Activated naive CD4-positive, alpha-beta T cell (primary cell): ENCODE data around the gene SREK1IP1.
A peak's percentile ranks its signal among the peaks of the same experiment; 100 is the strongest.

Source experiments
- DNase-seq, 4 experiments: peaks; one replicate each; lab custom pipeline; 2025; lab: John Stamatoyannopoulos, UW

SREK1IP1 gene

DNA sequence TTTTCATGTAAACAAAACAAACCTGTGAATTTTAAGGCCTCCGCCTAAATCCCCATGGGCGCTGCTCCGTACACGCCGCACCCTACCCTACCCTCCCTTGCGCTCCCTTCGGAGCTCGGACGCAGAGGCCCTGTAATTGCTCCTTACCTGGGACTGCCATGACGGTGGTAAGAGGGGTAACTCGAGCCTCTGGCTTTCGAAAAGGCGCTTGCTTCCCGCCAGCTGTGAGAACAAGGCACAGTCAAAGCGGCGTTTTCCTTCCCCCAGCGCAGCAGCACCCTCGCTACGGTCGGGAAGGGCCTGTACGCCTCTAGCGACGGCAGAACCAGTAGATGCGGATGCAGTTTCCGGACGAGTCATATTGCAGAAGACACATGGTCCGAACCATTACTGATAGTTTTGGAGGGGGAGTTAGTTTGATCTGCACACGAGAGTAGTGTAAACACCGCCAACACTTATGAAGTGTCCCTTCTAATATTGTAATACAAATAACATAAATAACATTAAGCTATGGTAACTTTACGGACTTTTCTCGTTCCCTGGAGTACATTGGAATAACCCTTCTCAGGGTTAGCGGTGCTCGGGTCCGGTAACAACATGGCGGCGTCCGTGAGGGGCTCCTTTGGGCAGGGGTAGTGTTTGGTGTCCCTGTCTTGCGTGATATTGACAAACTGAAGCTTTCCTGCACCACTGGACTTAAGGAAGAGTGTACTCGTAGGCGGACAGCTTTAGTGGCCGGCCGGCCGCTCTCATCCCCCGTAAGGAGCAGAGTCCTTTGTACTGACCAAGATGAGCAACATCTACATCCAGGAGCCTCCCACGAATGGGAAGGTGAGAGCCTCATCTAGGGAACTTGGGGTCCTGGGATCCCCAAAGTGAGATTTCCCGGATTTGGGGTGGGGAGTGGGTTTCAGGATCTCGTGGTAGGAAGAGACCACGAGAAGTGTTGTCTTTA is at the start of gene SREK1IP1, which contains the start of gene CWC27:
Gene SREK1IP1, minus strand, starts transcription at position 334 of the 955 bp plus-strand sequence. Its CDS starts 174 bp downstream, at position 160.
Gene CWC27, plus strand, starts transcription at position 573 of the 955 bp plus-strand sequence. Its CDS starts 217 bp downstream, at position 790.
- peak; percentile 54 to 64 (median 61) for DNase-seq

DNA sequence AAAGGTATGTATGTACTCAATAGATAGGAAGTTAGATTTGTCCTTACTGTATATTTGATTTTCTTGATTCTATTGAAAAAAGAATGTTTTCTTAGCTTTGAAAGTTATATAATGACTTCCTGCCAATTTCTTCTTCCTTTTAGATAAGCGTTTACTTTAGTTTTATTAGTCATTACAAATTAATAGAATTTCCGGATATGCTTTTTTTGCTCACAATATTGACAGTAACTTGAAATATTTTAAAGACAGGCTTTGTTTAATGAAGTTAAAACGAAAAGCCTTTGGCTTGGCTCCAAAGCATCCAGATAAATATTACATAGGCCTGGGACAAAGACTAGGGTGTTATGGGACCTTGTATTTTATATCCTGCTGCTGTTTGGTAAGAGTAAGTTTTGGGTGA is 49.8 kb upstream of the SREK1IP1 start:
- no peak for DNase-seq

DNA sequence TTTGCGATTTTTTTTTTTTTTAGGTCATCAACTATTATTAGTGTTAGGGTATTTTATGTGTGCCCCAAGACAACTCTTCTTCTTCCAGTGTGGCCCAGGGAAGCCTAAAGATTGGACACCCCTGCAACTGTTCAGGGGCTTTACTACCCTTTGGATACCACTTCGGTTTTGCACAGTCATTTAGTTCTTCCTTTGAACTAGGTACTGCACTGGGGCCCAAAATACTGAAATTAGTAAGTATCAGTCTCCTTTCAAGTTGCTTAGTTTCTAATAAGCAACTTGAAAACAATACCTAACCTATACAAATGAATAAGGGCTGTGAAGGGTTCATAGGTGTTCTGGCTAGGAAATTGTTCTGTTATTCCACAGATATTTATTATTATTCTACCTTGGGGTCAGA is 45.6 kb upstream of the SREK1IP1 start:
- no peak for DNase-seq

DNA sequence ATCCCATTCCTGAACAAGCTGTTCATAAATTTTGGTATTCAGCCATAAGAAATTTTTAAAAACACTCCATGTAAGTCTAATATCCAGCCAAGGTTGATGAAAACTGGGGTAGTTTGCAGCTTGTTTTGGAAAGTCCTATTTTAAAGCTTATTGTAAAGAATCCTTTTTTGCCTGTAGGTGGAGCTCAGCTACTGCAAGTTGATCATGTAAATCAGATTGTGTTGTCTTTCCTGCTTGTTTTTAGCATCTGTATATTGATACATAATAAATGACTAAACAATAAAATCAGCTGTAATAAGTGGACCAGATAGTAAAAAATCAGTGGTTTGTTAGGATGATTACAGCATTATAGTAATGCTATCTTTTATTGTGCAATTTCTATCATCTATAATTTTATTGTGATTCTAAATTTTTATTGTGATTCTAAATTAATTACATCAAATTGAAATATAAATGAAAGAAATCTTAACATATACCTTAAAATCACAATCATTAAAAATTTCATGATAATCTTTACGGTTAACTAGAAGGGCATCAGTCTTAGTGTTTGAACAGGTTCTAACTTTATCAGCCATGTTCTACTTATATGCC is 42.7 kb upstream of the SREK1IP1 start:
- no peak for DNase-seq

DNA sequence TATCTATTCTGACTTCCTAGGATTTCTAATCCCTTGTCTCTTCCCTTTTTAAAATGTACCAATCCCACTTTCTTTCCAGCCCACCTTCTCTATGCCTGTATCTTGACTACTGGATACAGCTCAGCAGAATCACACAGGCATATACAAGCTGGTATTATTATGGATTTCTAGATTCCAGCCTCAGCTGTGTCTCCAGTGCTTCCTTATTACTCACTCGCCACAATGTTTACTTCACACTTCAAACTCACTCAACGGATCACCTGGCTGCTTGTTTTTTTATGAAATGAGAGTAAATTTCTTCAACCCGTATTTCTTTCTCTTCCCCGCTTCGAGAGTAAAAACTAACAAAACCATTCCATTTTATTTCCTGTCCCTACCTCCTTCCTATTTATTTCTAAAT is 39.0 kb upstream of the SREK1IP1 start:
- no peak for DNase-seq

DNA sequence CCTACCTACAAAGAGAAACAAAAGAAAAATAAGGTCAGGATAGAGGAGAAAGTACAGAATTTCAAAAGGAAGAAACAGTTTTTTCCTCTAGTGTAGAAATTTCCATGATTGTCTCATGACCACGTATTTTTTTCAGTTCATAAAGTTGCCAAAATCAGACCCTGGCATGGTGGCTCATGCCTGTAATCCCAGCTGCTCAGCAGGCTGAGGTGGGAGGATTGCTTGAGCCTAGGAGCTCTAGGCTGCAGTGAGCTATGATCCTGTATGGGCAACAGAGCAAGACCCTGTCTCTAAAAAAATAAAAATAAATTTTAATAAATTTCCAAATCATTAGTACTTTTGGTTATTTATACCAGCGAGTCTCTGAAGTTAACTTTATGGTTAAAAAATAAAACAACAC is 38.0 kb upstream of the SREK1IP1 start:
- DNase-seq = no peak

DNA sequence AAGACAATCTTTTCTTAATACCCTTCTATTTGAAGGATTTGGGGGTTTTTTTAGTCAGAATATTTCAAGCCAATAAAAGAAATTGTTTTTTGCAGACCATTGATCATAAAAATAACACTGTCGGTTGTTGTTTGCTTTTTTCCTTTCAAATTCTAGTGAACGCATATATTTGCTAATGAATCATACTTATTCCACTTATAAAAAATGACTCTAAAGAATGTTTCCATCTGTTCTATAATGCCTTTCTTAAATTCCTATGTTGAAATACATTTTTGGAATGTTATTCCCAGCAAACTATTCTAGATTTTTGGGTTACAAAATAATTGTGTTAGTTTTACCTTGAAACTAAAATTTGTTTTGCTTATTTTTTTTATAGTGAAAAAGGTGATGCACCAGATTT is 32.4 kb upstream of the SREK1IP1 start:
- DNase-seq = no peak

DNA sequence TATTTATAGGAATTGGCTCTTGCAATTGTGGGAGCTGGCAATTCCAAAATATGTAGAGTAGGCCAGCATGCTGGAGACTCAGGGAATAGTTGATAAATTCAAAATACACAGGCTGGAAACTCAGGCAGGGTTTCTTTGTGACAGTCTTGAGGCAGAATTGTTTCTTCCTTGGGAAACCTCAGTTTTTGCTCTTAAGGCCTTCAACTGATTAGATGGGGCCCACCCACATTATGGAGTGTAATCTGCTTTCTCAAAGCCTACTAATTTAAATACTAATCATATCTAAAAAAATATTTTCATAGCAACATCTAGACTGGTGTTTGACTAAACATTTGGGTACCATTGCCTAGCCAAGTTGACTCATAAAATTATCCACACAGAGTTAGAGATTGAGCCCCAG is 27.8 kb upstream of the SREK1IP1 start:
- DNase-seq = no peak

DNA sequence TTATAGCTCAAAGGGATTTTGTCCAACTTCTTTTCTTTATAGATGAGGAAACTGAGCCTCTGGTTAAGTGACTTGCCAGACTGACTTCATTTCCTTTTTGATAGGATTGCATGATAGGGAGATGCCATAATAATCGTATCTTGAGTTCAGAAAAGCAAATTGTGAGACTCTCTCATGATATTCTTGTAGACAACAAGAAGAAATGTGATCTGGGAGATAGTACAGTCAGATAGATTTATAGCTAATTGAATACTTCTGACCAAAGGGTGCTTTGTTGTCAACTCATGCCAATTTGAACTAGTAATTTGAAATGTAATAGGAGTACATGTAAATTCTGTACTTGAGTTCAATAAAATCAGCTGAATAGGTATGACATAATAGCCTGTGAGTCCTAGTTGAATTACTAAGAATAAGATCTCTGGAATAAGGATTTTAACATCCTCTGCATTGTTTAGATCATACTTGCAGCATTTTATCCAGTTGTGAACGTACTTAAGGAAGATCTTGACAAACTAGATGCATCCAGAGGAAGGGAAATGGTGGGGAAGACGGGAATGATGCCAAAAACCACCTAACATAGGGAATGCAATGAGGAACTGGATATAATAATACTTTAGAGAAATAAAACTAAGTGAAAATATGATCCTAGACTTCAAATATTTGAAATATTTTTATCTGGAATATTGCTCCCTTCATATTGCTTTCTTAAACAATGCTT is 25.7 kb upstream of the SREK1IP1 start:
- DNase-seq = no peak

DNA sequence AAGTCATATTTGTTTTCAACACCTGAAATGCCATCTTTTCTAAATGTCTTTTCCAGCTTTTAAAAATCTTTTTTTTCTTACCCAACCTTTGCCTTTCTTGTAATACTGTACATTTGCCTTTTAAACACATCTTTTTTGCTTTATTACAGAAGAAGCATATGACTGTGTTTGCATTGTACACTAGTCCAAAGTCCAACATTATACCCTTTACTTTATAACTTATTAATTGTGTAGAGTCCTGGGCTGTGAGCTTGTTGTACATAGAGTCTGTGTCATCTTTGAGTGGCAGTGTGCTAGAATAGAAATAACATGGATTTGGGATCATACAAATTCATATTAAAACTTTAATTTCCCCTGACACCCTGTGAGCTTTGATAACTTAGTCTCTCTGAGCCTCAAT is 24.0 kb upstream of the SREK1IP1 start:
- DNase-seq = no peak

DNA sequence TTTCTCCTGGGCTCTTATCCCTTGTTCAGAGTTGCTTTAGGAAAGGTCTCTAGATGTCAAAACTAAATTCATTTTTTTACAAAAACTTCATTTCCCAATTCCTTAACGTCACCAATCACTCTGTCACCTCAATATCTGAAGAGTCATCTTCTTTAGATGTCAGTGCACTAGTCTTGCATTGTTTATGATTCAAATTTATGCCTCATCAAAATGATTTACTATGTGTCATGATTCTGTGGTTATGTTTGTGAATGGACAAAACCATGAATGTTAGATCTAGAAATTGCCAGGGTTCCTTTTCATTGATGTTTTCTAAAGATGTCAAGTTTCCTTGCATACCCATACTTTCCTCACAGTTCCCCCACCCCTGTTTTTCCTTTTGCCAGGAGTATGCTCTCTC is 21.7 kb upstream of the SREK1IP1 start:
- no peak for DNase-seq

DNA sequence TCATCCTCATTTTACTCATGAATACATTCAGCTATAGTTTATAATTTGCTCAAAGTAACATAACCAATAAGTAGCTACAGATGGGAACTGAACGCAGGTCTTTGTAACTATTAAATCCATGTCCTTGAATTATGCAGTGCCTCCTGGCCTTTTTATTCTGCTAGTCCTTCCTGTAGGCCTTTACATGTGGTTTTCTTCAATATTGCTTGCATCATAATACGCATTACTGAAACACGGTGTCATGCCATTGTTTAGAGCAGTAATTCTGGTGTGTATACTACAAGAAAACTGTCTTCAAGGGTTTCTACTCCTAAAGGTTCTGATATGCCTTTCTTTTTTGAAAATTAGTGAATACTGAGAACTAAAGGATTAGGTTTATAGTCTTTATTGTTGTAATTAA is 21.0 kb upstream of the SREK1IP1 start:
- no peak for DNase-seq

DNA sequence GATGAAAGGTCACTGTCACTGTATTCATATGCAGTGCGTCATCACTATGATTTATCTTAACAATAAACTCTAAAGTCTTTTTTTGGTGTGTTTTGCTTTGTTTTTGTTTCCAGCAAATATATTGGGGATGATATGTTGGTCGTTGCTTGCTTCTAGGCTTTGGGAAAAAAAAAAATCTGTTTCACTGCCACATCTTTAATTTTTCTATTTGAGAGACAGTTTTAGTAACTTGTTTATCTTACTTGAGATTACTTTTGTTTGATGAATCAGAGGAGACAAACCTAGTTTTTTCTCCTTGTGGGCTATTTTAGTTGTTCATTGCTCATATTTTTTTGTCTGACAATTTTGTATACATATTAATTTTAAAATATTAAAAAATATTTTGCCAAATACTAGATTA is 19.7 kb upstream of the SREK1IP1 start:
- DNase-seq = no peak

DNA sequence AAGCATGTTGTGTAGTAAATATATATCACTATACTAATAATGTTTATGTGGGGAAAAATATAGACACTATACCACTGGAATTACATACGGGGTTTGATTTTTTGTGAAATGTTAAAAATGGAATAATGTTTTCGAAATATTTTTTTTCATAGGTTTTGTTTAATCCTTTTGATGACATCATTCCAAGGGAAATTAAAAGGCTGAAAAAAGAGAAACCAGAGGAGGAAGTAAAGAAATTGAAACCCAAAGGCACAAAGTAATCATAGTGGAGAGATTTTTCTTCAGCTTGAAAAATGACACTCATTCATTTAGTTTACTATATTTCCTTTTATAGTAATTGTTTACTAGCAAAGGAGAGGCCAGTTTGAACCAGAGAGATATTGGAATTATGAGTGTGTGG is 17.9 kb upstream of the SREK1IP1 start:
- no peak for DNase-seq

DNA sequence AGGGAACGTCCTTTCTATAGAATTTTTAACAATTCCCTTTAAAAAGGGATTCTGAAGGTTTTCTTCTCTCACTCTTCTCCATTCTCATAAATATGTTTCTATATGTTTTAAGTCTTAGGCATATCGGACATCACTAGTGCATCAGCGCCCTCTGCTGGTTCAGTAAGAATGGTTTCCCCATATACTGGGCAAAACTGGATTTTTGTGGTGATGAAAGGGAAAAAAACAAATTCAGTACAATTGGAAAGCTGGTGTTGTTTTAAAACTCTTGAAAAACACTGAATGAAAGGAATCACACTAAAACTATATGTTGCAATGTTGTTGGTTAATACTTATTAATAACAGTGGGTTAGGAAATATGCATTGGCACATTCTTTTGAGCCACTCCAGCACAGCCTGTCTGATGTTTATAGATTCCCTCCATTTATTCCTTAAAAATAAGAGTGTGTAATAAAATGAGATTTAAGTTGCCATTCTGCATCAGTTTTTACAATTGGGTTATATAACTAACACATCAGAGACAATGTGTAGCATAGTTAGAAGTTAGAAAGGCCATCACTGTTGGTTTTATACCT is 16.0 kb upstream of the SREK1IP1 start:
- DNase-seq = peak; percentile 3 to 52 (median 22)

DNA sequence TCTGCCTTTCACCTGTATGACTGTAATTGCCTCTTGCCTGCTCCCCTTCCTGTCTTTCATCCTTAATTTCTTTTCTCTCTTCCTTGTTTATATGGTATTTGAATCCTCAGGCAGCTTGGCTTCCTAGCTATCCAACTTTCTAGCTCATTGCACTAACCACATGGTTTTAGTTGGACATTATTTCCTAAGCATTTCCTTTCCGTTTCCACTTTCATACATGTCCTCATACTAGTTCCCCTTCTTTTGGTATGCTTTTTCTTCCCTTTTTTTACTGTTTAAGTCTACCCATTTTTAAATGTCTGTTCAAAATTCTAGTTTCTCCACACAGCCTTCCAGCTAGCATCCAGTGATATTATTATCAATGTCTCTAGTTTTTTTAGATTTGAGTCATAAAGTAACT is 6.8 kb upstream of the SREK1IP1 start:
- DNase-seq = no peak

DNA sequence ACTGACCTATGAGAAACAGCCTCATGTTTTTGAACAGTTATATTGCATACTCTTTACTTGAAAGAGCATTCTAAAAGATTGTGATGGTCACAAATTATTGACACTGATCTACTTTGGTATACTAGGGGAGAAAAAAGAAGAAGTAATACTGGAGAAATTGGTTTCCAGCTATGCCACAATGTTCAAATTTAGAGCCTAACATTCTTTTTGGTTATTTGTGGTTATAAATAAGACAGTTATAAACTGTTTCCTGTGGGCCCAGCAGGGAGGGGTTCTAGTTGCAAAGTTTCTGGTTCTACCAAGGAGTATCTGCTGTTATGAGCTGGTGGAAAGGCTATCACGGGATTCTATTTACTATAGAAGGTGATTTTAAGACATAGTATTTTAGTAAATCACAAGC is 5.0 kb upstream of the SREK1IP1 start:
- DNase-seq = no peak

DNA sequence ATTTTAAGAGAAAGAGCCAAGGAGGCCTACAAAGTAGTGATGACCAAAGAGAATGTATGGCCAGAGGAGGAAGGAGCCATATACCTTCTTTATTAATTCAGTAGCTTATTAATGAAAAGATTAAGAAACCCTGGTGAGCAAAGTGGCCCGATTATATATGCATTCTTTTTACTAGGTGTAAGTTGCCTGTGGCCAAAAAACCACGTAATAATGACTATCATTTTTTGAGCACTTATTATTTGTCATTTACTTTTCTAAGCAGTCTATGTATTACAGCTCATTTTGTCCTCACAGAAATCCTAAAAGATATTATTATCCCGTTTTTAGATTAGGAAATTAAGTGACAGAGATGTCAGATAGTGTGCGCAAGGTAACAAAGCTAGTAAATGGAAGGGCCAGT is 3.2 kb upstream of the SREK1IP1 start:
- DNase-seq = no peak

DNA sequence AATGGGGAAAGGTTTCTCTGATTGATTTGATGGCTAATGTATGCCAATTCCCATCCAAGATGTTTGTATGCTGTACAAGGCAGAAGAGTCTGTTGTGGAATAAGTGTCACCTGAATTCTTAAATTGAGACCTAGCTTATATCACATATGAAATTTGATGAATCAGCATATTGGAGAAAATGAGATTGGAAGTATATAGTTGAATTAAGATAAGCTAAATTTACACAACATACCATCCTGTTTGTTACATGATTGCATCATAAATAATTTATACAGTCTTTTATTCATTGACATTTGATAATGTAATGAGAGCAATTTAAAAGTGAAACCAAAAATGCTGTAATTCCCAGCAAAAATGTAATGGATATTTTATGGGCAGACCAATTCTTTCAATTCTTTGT is 1.4 kb upstream of the SREK1IP1 start:
- DNase-seq = no peak

DNA sequence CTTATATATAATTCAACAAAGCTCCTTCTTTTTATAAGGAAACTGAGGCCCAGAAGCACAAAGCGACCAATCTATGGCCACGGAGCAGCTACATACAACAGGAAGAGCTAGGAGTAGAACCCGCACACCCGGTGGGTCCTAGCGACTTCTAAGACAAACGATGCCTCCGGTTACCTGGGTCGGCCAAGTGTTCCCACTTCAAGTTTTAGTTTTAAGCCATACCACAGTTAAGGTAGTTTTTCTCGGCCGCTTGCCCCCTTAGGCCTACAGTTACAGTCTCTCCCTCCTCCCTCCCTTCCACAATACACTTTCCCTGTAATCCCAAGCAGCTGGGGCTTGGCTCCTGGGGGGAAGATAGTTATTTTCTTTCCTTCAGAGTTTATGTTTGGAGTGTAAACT is 533 bp downstream of the SREK1IP1 start:
- peak in 1 of 4 experiments; percentile 7 for DNase-seq

DNA sequence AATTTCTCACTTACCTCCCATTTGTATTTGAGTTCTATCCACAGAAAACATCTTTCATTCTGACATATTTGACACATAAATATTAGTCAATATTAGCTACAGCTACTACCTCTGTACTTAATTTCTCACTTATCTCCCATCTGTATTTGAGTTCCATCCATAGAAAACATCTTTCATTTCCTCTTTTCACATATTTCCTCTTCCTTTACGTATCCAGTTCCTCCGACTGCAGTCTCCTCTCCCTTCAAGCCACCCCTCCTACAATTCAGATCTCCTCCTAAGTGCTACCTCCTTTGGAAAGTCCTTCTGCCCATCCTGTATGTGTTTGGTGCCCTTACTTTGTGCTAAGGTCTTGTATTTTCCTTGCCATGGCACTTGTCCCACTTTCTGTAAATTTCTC is 1.6 kb downstream of the SREK1IP1 start:
- no peak for DNase-seq

DNA sequence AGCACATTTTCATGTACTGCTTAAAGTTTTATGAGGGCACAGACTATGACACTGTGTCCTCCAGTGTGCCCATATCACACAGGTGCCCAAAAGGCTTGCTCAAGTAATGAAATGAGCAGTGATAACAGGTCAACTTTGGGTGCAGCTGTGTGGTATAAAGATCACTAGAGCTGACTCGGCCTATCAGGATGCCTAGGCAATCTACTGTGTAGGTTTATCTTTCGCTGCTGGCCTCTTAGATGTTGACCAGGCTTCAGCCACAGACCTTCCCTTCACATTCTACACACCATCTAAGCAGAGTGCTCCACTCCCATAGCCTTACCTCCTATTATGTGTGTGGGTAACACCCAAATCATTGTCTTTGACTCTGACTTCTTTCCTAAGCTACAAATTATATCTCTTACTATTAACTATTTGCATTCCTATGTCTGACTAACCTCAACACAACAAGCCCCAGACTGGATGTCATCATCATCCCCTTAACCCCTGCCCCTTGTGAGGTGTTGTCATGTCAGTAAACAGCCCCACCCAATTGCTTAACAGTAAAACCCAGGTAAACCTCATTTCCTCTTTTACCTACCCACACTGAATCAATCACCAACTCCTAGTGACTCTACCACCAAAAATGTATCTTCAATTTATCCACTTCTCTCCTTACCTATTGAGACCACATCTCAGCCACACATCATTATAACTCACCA is 2.5 kb downstream of the SREK1IP1 start:
- no peak for DNase-seq
